ENCODE measurements around the gene CREG2.

Gene CREG2, protein sequence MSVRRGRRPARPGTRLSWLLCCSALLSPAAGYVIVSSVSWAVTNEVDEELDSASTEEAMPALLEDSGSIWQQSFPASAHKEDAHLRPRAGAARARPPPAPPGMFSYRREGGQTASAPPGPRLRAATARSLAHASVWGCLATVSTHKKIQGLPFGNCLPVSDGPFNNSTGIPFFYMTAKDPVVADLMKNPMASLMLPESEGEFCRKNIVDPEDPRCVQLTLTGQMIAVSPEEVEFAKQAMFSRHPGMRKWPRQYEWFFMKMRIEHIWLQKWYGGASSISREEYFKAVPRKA

DNA sequence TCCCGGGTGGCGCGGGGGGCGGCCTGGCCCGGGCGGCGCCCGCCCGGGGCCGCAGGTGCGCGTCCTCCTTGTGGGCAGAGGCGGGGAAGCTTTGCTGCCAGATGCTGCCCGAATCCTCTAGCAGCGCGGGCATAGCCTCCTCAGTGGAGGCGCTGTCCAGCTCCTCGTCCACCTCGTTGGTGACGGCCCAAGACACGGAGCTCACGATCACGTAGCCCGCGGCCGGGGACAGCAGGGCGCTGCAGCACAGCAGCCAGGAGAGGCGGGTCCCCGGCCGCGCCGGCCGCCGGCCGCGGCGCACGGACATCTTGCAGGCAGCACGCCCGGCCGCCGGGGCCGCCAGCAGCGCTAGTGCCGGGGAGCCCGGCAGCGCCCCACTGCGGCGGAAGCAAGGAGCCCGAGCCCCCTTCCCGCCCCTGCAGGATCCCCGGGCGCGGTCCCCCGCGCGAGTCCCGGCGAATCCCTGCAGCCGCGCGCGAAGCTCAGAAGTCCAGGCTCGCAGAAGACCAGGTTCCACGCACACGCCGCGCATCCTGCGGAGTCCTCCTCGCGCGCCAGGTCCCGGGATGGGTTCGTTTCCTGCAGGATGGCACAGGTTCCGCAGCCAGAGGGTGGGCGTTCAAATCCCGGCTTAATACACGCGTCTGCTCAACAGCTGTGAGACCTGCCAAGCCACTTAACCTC is at the start of gene CREG2:
Gene CREG2 (minus strand): TSS at position 353 of the 684 bp plus-strand sequence. CDS start 46 bp downstream, at position 307.
- peak; percentile 77 for DNase-seq
- Mint-ChIP-seq H3K4me3 (peak within 1 kb of the TSS; percentile 65), H3K4me1 (peaks cover 10% of the 10 kb centered on the region), H3K27ac (no peak within 1 kb of the TSS), H3K27me3 (peaks cover 81% of the 10 kb centered on the region), H3K9me3 (no peaks in the 10 kb centered on the region), H3K36me3 (no peaks in the 10 kb centered on the region)
- CTCF ChIA-PET = interaction anchor here (0.6 to 4.4 kb wide), 10 partner anchors 11 to 116 kb away, joined by 3 to 30 read pairs (median 3); no protein-coding TSS in a partner anchor

DNA sequence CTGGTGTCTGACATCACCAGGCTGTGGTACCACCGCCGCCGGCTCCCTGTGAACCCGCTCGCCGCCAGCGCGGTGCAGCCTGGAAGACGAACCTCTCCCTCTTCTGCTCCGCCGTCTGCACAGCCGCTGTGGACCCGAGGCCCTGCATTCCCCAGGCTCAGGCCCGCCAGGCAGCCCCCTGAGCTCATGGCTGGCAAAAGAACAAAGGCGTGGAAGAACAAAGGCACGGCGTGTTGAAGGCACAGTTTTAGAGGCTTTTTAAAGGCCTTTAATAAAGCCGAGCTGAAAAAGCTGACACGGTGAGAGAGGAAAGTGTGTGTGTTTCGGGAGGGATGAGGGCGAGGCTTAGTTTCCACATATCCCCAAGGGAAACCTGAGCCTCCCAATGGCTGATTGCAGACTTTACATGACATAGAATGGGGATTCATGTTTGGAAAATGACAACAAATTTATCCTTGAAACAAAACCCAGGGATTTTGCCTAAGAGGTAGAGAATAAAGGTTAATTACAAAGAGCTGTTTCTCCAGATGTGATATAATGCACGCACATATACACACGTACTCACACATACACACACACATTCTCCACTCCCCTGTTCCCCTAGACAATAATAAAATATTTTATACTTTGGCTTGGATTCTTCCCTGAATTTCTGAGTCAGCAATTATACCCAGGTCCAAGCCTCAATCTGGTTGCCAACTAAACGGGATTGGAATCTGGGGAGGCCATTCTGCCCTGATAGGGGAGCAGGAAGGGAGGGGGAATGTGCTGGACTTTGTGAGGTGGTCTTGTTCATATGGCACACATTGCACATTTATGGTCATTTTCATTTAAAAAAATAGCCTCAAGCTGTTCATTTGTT is 47.9 kb upstream of the CREG2 start:
- H3K27me3 Mint-ChIP-seq = peaks cover 12% of the 10 kb centered on the region
- CTCF ChIA-PET = interaction anchor here (1.2 kb wide), 1 partner anchor 448 kb away, joined by 3 read pairs; no protein-coding TSS in a partner anchor

DNA sequence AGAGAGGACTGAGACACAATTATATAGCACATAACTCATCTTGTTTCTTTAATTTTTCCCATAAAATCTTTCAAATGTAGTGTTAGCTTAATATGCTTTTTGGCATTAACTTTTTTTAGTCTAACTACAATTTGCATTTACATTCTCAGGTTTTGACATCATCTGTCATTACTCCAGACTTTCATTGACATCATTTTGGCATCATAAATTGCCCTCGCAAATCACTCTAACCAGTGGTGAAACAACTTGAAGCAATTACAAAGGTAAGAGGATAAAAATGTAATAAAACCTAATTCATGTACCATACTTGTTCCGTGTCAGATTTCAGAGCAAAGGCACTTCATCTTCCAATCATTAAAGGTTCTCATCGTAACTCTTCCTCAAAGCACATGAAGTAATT is 46.2 kb upstream of the CREG2 start:
- CTCF ChIA-PET = no interaction called here
- no peak for DNase-seq
- no peaks in the 10 kb centered on the region for H3K36me3 Mint-ChIP-seq
- H3K27me3 Mint-ChIP-seq = peaks cover 16% of the 10 kb centered on the region
- H3K9me3 Mint-ChIP-seq = no peaks in the 10 kb centered on the region
- H3K4me1 Mint-ChIP-seq = no peaks in the 10 kb centered on the region
- no peak overlapping the region for H3K27ac Mint-ChIP-seq
- no peak overlapping the region for H3K4me3 Mint-ChIP-seq

More for the DNA sequence above, 47.9 kb upstream of the CREG2 start:
- Mint-ChIP-seq H3K9me3 (no peaks in the 10 kb centered on the region), H3K36me3 (no peaks in the 10 kb centered on the region), H3K4me1 (no peaks in the 10 kb centered on the region), H3K27ac (no peak overlapping the region), H3K4me3 (no peak overlapping the region)
- no peak for DNase-seq

DNA sequence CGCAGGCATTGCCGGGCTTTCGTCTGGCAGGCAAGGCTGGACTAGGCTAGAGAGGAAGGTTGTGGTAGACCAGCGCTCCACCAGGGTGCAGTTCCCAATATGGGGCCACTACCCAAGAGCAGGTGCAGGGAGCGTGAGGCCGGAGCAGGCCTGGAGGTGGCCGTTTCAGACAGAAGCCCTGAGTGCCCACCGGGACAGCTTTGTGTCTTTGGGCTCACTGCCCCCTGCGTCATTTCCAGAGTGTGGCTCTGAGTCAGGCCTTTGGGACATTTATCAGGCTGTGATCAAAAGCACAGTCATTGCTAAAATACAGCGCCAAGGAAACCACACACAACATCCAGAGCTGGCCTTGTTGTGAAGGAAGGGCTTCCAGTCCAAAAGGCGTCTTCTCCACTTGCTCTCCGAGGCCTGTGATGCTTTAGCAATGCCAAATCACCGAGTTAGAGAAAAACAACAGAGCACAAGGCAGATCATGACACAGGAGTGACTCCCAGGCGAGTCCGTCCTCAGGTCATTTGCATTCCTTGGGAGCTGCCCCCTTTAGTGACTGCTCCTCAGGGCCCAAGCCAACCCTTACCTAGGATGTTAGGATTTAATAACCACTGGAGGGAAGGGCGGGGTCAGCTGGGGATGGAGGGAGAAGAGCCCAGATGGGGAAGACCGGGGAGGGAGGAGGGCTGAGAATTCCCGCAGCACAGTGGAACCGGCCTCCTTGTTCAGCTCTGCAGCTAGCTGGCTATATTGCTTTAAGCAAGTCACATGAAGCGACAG is 45.3 kb upstream of the CREG2 start:
- H3K4me1 Mint-ChIP-seq = no peaks in the 10 kb centered on the region
- peaks cover 16% of the 10 kb centered on the region for H3K27me3 Mint-ChIP-seq
- H3K36me3 Mint-ChIP-seq = no peaks in the 10 kb centered on the region
- H3K4me3 Mint-ChIP-seq = no peak overlapping the region
- H3K27ac Mint-ChIP-seq = no peak overlapping the region
- CTCF ChIA-PET = no interaction called here
- DNase-seq = no peak
- no peaks in the 10 kb centered on the region for H3K9me3 Mint-ChIP-seq

DNA sequence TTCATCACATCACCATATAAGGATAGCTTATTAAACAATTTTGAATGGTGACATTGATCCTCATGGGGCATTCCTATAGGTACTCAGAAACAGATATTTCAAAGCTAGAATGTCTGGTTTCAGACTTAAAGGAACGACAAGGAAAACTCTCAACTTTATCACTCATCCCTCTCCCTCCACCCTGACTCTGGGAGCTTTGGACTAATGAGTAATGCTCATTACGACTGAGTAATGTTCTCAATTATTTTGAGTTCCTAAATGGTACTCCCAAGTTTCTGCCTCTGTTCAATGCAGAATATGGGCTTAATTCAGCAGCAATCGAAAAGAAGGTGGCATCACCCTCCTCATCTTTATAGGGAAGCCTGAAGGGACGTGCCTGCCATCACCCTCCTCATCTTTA is 44.2 kb upstream of the CREG2 start:
- Mint-ChIP-seq H3K36me3 (no peaks in the 10 kb centered on the region), H3K27ac (no peak overlapping the region), H3K9me3 (no peaks in the 10 kb centered on the region), H3K4me1 (no peaks in the 10 kb centered on the region), H3K27me3 (peaks cover 12% of the 10 kb centered on the region), H3K4me3 (no peak overlapping the region)
- CTCF ChIA-PET = interaction anchor here (0.9 kb wide), 1 partner anchor 13 kb away, joined by 4 read pairs; no protein-coding TSS in a partner anchor
- no peak for DNase-seq

DNA sequence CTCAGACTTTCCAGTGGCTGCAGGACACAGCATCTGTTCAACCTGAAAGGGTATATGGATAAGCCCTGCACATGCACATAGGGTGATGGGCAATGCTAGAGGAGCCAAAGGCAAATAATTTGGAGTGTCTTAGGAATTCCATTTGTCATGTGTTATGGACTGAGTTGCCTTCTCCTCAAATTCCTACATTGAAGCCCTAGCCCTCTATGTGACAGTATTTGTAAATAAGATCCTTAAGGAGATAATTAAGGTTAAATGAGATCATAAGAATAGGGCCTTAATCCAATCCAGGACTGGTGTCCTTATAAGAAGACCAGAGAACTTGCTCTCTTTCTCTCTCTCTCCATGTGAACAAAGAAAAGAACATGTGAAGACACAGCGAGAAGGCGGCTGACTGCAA is 42.9 kb upstream of the CREG2 start:
- CTCF ChIA-PET = no interaction called here
- no peaks in the 10 kb centered on the region for H3K9me3 Mint-ChIP-seq
- no peak for DNase-seq
- H3K27me3 Mint-ChIP-seq = peaks cover 12% of the 10 kb centered on the region
- H3K4me1 Mint-ChIP-seq = no peaks in the 10 kb centered on the region
- no peaks in the 10 kb centered on the region for H3K36me3 Mint-ChIP-seq
- H3K27ac Mint-ChIP-seq = no peak overlapping the region
- no peak overlapping the region for H3K4me3 Mint-ChIP-seq

DNA sequence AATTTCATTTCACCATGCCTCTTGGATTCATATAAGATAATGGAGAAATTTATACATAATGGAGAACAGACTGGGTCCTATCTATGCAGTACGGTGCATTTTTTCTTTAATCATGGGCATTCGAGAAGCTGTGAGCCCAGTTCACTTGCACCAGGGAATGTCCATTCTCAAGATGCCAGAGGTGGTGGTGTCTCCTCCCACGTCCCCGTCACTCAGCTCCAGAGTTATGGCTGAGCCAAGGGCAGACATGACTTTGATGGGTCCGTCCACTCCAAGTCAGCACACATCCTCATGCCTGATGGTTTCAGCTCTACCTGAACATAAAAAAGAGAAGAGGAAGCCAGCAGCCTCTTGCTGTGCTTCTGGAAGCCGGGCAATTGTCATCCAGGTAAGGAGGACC is 42.1 kb upstream of the CREG2 start:
- Mint-ChIP-seq H3K27ac (no peak overlapping the region), H3K4me3 (no peak overlapping the region), H3K4me1 (no peaks in the 10 kb centered on the region), H3K36me3 (no peaks in the 10 kb centered on the region), H3K27me3 (peaks cover 8% of the 10 kb centered on the region), H3K9me3 (no peaks in the 10 kb centered on the region)
- CTCF ChIA-PET = no interaction called here
- DNase-seq = no peak

DNA sequence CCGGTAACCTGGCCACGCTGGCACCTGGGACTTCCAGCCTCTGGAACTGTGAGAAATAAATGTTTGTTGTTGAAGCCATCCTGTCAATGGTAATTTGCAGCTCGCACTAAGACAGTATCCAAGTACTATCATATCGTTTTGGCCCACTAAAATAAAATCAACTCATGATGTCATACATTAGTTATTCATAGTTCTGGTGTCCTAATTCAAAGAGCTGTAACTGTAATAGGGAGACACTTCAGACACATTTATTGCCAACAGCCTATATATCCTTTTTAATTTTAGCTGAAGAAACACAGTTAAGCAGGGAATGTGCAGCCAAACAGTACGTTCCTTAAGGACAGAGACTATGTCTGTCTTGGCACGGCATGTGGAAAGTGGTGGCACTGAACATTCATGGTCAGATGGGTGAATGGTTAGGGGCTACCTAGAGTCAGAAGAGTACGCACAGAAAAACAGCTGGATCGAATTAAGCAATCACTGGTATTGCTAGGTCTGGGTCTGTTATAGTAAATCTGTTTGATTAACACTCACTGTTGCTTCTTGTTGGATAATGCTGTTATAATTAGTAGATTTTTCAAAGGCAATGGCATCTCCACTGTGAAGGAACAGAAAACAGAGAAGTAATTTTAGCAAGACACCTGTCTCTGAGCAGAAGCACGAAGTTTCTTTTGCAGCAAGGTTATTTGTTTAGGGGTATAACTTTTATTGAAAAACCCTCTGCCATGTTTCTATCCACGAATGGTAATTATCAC is 41.3 kb upstream of the CREG2 start:
- no peaks in the 10 kb centered on the region for H3K4me1 Mint-ChIP-seq
- no peak overlapping the region for H3K27ac Mint-ChIP-seq
- CTCF ChIA-PET = no interaction called here
- no peak overlapping the region for H3K4me3 Mint-ChIP-seq
- H3K36me3 Mint-ChIP-seq = no peaks in the 10 kb centered on the region
- no peaks in the 10 kb centered on the region for H3K9me3 Mint-ChIP-seq
- peaks cover 8% of the 10 kb centered on the region for H3K27me3 Mint-ChIP-seq
- DNase-seq = no peak

DNA sequence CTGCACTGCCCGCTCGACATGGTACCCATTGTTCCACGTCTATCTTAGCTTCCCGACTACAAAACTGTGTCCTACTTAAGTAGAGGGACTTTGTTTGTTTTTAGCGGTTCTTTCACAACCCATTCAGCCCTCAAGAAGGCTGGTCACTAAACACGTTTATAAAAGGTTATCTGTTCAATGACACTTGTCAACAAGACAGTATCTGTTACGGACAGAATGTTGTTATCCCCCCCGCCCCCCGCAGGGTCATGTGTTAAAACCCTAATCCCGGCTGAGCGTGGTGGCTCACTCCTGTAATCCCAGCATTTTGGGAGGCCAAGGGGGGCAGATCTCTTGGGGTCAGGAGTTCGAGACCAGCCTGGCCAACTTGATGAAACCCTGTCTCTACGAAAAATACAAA is 40.4 kb upstream of the CREG2 start:
- CTCF ChIA-PET = interaction anchor here (1.3 kb wide), 1 partner anchor 396 kb away, joined by 3 read pairs; no protein-coding TSS in a partner anchor
- no peak for DNase-seq
- H3K27ac Mint-ChIP-seq = no peak overlapping the region
- H3K36me3 Mint-ChIP-seq = no peaks in the 10 kb centered on the region
- no peaks in the 10 kb centered on the region for H3K4me1 Mint-ChIP-seq
- H3K9me3 Mint-ChIP-seq = no peaks in the 10 kb centered on the region
- no peak overlapping the region for H3K4me3 Mint-ChIP-seq
- peaks cover 8% of the 10 kb centered on the region for H3K27me3 Mint-ChIP-seq

DNA sequence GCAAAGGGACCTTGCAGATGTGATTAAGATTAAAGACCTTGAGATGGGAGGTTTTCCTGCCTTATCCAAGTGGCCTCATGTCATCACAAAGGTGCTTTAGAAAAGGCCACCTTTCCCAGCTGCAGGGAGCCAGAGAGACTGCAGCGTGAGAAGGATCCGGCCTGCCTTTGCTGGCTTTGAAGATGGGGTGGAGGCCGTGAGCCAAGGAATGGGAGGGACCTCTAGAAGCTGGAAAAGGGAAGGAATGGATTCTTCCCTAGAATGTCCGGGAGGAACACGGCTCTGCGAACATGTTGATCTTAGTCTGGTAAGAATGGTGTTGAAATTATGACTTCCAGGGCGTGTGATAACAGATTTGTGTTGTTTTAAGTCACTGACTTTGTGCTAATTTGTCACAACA is 39.9 kb upstream of the CREG2 start:
- Mint-ChIP-seq H3K27me3 (peaks cover 8% of the 10 kb centered on the region), H3K36me3 (no peaks in the 10 kb centered on the region), H3K4me1 (no peaks in the 10 kb centered on the region), H3K9me3 (no peaks in the 10 kb centered on the region), H3K4me3 (no peak overlapping the region), H3K27ac (no peak overlapping the region)
- CTCF ChIA-PET = interaction anchor here (1.3 kb wide), 1 partner anchor 396 kb away, joined by 3 read pairs; no protein-coding TSS in a partner anchor
- no peak for DNase-seq

DNA sequence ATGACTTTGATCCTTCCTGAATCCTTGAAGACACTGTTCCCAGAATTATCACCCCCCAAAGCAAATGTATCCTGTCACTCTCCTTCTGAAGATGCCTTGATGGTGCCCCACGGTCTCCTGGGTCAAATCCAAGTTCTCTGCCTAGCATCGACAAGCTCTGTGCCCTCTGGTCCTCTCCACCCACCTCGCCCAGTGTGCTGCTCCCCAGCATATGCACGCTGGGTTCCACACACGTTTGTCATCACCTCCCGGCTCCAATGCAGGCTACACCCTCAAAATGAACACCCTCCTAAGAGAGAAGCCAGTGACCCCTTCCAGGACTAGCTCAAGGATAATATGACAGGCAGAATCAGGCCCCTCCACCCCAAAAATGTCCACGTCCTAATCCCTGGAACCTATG is 39.5 kb upstream of the CREG2 start:
- no peaks in the 10 kb centered on the region for H3K9me3 Mint-ChIP-seq
- H3K27ac Mint-ChIP-seq = no peak overlapping the region
- CTCF ChIA-PET = interaction anchor here (1.3 kb wide), 1 partner anchor 397 kb away, joined by 3 read pairs; no protein-coding TSS in a partner anchor
- no peaks in the 10 kb centered on the region for H3K4me1 Mint-ChIP-seq
- H3K36me3 Mint-ChIP-seq = no peaks in the 10 kb centered on the region
- DNase-seq = no peak
- H3K27me3 Mint-ChIP-seq = peaks cover 8% of the 10 kb centered on the region
- H3K4me3 Mint-ChIP-seq = no peak overlapping the region

DNA sequence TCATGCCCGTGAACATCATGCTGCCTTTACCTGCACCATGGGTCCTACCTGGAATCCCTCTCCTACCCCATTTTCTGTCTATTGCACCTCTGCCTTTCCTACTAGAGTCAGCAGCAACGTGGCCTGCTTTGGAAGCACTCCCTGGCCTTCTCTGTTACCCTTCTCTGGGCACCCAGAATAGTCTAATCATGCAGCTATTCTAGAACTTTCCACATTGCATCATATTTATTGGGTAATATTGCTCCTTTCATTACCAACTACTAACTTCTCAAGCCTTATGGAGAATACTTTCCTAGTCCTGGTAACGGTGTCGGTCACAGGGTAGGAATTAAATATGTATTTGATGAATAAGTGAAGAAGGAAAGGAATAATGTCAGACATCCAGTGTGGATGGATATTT is 33.3 kb upstream of the CREG2 start:
- Mint-ChIP-seq H3K4me3 (no peak overlapping the region), H3K27ac (no peak overlapping the region), H3K36me3 (no peaks in the 10 kb centered on the region), H3K4me1 (no peaks in the 10 kb centered on the region), H3K27me3 (peaks cover 10% of the 10 kb centered on the region), H3K9me3 (no peaks in the 10 kb centered on the region)
- no peak for DNase-seq
- CTCF ChIA-PET = interaction anchor here (1.5 kb wide), 1 partner anchor 411 kb away, joined by 4 read pairs; no protein-coding TSS in a partner anchor

DNA sequence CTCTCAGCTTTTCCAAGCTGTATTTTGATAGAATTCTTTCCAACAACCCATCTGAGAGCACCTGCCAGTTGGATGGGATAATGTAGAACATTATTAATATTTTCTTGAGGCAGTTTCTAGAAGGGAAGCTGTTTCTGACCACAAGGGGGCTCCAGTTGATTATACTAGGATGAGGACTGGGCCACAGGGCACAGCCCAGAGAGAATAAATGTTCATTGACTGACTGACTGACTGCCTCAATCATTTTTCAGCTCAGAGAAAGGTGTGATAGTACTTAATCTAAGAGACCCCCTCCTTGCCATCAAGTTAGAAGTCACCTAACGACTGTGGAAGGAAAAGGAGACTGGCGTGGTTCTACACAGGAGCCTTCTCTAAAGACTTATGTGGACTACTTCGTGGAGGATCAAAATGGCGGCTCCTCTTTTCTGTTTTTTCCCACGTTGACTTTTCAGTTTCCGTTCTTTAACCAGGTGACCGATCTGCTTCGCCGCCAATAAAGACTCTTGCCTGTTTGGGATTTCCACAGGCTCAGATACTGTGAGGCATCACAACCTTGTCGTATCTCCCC is 31.9 kb upstream of the CREG2 start:
- Mint-ChIP-seq H3K4me3 (no peak overlapping the region), H3K27ac (no peak overlapping the region), H3K27me3 (peaks cover 16% of the 10 kb centered on the region), H3K9me3 (peaks cover 3% of the 10 kb centered on the region), H3K36me3 (no peaks in the 10 kb centered on the region), H3K4me1 (no peaks in the 10 kb centered on the region)
- peak; percentile 75 for DNase-seq
- CTCF ChIA-PET = interaction anchor here (0.6 to 2.8 kb wide), 37 partner anchors 11 to 821 kb away, joined by 3 to 21 read pairs (median 4); no protein-coding TSS in a partner anchor
